Brain pericyte (primary cell): ENCODE data around the gene LACTB.

ENCODE experiments used
- DNase-seq: peaks from one replicate; pipeline ENCODE4 v3.0.0-alpha.2; 2012; ENCODE audit warnings: low read depth, low spot score

Gene LACTB

DNA sequence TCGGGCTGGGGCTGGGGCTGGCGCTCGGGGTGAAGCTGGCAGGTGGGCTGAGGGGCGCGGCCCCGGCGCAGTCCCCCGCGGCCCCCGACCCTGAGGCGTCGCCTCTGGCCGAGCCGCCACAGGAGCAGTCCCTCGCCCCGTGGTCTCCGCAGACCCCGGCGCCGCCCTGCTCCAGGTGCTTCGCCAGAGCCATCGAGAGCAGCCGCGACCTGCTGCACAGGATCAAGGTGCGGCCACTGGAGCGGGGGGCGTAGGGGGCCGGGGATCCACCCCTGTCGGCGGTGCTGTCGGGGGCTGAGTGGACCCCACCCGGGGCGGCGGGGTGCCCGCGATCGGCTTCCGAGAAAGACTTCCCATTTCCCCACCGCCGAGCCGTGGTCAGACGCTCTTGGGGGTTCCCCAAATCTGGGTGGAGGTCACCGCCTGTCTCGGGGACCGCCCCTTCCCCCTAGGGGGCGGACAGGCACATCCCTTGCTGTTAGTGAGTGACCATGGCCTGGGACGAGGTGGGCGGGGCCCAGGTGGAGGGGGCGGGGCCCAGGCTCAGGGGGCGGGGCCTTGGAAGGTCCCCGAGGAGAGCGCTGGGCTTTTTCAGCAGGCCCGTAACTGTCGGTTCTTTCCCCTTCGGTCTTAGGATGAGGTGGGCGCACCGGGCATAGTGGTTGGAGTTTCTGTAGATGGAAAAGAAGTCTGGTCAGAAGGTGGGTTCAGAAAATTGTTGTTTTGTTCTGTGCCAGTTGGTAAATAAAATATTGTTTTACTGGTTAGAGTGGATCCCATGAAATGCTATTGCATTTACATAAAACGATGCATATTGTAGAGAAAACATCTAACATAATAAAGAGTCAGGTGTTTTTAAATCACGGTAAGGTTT is 578 bp downstream of the LACTB start:
- DNase-seq: peak; percentile 17

GRCh38 chr15:63124506-63124905 is 2.8 kb downstream of the LACTB start:
- no peak for DNase-seq

- no peak for DNase-seq
Measured at GRCh38 chr15:63126726-63127125, 5.1 kb downstream of the LACTB start.

DNA sequence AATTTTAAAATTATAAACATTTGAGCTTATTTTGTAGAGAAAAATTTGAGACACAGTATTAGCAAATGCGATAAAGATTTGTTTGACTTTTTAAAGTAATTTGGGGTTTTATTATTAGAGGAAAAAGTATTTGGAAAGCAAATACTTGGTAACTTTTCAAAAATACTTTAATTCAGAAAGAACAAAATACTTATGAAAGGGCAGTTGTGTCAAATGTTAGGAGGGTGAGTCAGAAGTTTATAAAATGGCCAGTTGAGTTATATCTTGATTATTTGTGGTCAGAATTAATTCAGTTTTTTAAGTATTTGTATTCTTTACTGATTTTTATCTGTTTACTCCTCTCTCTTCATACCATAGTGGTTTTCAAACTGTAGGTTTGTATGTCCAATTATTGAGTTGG is 12.1 kb downstream of the LACTB start:
- no peak for DNase-seq

DNA sequence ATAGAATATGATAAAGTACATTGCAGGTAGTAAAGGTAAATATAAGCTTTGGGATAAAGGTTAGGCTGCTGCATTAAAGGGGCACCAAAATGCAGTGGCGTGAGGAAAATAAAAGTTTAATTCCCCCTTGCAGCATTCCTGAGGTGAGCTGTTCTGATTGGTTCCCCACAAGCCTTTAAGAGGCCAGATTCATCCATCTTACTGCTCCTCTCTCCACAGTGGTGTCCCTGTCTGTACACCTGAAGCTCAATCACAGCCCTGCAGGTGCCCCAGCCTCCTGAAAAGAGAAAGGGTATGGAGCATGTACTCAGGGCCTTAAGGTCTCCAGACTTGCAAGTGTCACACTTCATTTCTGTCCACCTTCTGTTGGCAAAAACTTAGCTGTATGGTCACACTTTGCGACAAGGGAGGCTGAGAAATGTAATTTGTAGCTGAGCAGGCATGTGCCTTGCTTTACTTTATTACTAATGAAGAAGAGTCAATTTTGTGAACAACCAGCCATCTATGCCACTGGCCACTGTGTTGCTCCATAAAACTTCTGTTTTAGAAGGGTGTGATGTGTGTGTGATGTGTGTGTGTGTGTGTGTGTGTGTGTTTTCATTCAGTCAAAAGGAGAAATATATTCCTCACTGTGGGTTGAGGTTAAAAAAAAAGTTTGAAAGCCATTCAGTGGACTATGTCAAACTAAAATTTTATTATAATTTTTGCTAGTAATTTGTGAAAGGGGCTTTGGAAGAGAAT is 12.8 kb downstream of the LACTB start:
- no peak for DNase-seq

DNA sequence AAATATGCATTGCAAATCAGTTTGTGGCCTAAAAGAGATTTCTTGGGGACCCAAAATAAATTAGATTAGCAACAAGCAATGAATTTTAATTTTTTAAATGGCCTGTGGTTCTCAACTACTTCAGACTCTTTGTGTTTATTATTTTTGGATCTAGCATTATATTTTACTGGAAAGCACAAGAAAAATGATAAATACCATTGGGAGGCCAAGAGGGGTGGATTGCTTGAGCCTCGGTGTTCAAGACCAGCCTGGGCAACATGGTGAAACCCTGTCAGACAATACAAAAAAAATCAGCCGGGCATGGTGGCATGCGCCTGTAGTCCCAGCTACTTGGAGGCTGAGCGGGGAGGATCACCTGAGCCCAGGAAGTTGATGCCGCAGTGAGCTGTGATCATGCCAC is 13.6 kb downstream of the LACTB start:
- DNase-seq: no peak

DNA sequence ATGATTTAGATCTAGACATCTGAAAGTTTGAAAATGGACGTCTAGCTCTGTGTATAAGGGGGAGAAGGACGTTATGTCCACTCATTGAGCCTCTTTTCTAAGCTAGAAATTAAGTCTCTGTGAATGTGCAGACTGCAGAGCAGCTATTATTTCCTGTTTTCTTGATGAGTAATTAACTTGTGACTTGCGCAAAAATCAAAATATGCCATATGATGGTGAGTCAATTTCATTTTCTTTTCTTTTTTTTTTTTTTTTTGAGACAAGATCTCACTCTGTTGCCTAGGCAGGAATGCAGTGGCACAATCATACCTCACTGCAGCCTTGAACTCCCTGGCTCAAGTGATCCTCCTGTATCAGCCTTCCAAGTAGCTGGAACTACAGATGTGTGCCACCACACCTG is 14.1 kb downstream of the LACTB start:
- no peak for DNase-seq

- no peak for DNase-seq
Measured at GRCh38 chr15:63136742-63137141, 15.1 kb downstream of the LACTB start.

GRCh38 chr15:63140936-63141335 is 19.3 kb downstream of the LACTB start:
- no peak for DNase-seq

DNA sequence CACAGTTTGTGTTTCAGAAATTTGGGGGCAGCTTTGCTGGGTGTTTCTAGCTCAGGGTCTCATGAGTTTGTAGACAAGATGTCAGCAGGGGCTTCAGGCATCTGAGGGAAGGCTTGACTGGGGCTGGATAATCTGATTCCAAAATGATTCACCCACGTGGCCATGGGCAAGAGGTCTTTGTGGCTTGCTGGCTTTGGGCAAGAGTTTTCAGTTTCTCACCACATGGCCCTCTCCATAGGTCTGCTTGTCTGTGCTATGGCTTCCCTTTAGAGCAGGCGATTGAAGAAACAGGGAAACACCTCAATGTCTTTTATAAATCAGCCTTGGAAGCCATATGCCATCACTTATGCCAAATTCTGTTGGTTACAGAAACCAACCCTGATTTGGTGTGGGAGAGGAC is 23.8 kb downstream of the LACTB start:
- no peak for DNase-seq

DNA sequence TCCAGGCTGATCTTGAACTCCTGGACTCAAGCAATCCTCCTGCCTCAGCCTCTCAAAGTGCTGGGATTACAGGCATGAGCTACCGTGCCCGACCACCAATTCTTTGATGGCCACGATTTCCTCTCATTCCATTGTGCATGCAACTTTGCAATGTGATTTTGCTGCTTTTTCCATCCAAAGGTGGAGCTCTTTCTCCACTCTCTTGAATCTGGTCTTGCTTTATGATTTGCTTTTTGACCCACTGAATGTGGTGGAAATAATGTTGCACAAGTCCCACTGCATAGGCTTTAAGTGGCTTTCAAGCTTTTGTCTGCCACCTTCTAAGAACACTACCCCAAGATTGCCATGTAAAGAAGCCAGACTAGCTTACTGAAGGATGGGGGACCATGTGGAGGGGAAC is 25.0 kb downstream of the LACTB start:
- DNase-seq: no peak

DNA sequence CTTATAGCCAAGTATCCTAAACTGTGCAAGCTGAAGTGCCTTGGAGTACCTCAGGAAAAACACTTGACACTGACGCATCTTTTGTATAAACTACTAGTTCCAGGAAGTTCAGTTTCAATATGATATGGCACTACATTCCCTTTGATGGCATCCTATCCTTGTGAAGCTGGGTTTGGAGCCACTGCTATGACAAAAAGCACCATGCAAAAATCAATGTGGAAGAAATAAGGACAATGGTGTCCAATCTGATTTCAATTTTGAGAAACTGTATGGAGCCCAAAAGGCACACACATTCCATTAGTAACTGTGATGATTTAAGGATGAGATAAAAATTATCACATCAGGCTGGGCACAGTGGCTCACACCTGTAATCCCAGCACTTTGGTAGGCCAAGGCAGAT is 30.0 kb downstream of the LACTB start:
- DNase-seq: no peak

DNA sequence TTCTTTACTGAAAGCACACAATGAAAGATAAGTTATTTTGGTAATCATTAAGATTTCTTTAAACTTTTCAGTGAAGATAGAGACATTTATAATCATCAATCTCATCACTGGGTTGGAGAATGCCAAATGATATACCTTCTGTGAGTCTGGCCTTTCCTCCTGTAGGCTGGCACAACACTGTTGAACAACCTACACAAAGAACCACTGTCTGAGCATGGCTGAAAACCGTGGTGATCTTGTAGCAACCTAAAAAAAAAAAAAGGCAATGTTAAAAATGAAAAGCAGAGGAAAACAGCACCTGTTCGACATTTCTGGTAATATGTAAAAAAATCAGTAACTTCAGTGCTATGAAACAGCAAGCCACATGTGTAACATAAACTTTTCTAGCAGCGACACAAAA is 33.8 kb downstream of the LACTB start:
- DNase-seq: no peak

GRCh38 chr15:63156086-63156710 is 34.5 kb downstream of the LACTB start:
- no peak for DNase-seq

DNA sequence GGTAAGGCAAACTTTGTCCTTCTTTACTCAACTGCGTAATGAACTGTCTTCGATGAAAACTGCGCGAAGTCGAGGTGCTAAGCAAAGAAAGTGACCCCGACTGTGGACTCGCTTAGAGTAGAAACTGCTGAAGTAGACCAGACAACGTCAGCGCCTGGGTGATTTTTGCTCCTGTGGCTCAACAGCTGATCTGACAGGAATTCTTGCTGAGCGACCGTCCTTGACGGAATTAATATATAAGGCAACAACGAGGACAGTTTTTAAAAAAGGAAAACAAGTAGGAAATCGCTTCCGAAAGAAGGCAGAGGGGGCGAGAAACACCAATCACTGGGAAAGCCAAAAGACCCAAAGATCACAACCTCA is 35.1 kb downstream of the LACTB start:
- no peak for DNase-seq

DNA sequence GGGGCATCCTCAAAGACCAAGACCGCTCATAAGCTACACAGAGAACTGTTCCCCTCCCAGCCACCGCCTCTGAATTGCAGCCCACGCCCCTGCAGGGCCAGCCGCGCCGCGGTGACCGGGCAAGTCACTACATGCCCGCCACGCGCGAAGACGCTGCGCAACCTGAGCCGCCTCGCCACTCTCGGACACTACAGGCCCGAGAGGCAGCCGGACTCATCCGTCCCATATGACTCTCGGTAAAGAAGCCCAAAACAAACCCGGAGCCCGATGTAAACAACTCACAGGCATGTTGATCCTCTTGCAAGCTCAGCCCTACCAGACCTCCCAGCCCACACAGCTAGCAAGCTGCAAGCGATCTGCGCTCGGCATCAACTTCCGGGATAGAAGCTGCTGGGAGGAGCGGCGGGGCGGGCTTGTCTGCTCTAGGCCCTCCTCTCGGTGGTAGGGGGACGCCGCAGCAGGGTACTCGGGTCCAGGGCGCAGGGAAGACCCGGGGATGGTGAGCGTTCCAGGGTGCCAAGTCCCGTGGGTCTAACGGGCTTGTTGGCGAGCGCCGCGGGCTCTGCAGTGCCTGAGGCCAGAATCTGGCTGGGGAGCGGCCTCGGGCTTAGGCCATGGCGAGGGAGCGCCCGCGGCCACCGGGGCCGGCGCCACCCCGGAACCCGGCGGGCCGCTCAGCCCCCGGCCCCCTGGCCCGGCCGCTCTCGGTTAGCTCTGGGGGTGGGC is 35.6 kb downstream of the LACTB start, which contains the start of gene RPS27L:
TSS of gene RPS27L (minus strand) at position 360 of the 726 bp plus-strand sequence. CDS start at position 288, 72 bp downstream.
- peak; percentile 68 for DNase-seq

- DNase-seq: peak; percentile 29
Measured at GRCh38 chr15:63157891-63158431, 36.3 kb downstream of the LACTB start.

- no peak for DNase-seq
Measured at GRCh38 chr15:63160638-63161037, 39.0 kb downstream of the LACTB start.

DNA sequence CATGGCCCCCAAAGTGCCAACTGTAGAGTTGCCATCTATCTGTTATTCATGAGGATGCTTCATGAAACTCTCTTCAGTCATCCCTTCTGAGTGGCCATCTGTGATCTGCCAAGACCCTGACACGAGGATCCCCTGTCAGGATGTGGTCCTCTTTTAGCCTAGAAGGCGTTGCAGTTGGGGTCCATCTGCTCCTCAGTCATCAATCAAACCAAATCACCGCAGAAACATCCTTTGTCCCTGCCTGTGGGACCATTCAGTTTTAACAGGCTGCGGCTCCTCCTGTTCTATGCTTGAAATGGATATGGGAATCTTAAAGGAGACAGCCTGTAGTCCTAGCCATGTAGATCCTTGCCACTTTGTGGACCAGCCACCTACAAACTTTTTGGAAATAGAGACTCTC is 41.6 kb downstream of the LACTB start:
- no peak for DNase-seq

GRCh38 chr15:63165166-63165859 is 43.7 kb downstream of the LACTB start:
- DNase-seq: no peak

DNA sequence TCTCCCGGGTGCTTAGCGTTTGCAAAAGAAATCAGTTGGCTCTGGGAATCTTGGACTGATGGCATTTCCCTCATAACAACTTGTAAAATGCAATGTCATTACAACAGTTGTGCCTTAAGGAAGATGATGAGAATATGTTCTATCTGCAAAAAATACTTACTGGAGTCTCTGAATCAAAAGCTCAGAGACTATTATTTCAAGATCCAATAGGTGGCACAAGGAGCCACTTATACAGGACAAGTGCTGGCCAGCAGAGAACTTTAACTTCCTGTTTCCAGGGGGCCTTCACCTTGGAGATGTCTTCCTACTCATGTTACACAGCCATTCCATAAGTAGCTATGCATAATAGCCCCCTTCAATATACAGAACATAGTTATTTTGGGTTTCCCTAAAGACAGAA is 44.6 kb downstream of the LACTB start:
- no peak for DNase-seq
